ENCODE measurements around the gene ASB2.

Gene ASB2

GRCh38 chr14:93960108-93960475 lies 16.3 kb downstream of the ASB2 start:
- DNase-seq, result no peak

- no peak for DNase-seq
Measured at GRCh38 chr14:93959239-93960107, 16.9 kb downstream of the ASB2 start.

DNA sequence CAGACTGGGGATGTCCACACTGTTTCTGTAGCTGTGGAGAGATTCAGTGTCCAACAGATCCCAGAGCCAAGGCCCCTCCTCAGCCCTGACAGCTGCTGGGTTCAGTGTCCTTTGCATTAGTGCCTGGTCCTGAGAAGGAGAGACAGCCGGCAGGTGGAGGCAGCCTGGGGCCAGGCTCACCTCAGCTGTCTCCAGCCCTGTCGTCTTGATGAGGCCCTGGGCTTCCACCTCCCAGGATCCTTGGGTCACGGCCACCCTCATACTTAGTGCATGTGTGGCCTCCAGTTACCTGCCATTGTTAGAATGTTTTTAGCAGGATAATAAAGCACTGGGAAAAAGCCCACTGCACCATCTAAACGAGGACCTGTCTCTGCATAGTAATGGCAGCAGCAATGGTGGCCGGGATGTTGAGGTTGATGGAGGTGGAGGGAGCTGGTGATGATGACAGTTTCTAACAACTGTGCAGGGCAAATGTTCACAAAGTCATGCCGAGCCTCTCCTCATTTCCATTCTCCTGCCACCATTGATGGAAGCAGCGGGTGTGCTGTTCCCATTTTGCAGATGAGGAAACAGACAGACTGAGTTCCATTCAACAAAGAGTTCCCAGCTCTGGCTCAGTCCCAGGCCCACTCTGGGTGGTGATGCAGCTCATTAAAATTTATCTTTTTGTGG lies 17.7 kb downstream of the ASB2 start:
- DNase-seq, result no peak

DNA sequence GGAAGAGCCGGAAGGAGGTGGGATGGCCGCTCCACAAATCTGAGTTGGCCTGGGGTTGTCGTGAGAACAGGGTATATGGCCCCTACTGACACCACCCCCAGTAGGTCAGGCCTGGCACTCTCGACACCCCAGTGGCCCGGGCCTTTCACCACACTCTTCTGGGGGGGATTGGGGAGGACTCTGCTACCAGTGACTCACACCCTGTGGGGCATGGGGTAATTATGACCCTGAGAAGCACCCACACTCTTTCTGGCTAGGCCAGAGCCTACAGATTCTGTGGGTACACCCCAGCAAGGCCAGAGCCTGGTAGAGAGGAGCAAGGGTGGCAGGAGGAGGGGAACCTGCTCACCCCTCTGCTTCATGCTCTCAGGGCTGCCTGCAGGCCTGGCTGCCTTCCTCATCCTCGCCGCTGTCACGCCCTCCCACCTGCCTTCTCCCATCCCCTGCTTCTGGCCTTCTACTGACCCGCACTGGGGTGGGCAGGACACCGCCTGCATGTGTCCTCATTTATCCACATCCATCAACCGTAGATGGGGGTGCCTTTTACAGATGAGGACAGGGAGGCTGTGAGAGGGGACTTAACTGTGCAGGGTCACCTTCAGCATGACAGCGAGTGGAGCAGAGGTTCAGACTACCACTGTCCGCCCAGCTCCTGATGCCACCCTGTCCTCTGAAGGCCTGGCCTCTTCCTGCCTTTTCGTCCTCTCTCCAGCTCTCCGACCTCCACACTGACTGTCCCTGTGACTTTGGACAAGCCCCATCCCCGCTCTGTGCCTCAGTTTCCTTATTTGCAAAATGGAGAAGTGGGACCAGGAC lies 18.4 kb downstream of the ASB2 start:
- DNase-seq, result no peak

DNA sequence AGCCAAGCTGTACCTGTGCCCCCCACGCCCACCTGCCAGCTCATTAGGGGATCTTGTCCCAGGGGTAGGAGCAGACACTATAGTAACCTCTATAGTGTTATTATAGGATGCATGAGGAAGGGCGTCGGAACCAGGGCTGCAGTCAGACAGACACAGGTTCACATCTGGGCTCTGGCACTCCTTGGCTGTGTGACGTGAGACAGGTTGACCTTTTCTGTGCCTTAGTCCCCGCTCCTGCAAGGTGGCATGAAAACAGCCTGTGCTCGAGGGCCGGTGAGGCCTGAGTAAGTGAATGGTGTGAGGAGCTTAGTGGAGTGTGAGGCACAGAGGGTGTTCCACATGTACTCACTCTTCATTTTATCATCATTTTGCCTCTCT lies 19.0 kb downstream of the ASB2 start:
- DNase-seq, result no peak

DNA sequence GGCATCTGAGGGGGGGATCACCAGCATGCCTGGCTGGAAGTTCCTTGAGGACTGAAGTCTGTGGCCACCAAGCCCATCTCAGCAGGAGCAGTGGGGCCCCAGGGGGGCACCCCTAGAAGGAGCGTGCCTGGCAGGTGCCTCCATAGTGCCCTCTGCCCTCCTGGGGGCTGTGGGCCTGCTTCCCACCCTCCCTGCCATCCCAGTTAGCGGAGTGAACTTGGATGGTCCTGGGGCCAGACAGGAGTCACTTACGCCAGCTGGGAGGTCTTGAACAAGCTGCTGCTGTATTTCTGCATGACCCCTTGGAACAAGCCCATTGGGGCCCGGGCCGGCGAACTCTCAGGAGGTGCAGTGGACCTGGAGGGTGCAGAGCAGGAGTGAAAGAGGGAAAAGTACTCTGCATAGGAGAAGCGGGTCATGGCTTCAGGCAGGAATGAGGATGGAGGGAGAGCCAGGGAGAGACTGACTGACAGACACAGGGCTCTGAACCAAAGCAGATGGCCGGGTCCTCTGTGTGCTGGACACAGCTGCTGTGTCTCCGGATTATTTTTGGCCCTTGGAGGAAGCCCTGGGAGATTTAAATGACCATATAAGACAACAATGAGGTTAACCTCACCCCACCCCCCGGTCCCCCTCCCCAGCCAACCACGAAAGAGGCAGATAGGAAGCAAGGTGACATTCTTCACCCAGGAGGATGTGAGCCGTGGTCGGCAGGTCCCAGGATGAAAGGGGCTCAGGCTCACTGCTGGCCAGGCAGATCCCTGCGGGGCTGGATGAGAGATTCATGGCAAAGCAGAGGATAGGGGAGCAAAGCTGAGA lies 19.6 kb downstream of the ASB2 start:
- DNase-seq, result no peak

DNA sequence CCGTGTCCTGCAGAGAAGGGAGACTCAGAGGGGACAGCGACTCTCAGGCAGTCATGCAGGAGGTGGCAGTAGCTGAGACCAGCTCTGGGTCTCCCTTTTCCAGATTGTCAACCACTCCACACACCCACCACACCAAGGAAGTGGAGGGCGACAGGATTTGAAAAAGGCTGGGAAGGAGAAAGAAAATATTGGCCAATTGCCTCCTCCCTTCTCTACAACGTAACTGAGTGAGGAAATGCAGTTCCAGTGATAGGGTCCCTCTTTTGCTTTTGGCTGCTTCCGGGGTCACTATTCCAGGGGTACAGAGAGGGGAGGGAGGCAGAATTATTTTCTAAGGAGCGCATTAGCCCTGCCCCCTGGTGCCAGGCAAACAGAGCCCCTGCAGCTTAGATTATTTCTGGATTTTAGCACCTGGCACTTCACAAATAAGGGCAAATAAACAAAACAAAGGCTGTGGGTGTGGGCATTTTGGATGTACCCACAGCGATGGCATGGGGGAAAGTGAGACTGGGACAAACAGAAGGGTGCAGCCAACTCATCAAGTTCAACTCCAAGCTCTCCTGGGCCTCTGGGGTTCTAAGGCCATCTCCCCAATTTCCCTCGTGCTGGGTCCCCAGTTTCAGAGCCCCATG lies 20.4 kb downstream of the ASB2 start:
- DNase-seq, result no peak

DNA sequence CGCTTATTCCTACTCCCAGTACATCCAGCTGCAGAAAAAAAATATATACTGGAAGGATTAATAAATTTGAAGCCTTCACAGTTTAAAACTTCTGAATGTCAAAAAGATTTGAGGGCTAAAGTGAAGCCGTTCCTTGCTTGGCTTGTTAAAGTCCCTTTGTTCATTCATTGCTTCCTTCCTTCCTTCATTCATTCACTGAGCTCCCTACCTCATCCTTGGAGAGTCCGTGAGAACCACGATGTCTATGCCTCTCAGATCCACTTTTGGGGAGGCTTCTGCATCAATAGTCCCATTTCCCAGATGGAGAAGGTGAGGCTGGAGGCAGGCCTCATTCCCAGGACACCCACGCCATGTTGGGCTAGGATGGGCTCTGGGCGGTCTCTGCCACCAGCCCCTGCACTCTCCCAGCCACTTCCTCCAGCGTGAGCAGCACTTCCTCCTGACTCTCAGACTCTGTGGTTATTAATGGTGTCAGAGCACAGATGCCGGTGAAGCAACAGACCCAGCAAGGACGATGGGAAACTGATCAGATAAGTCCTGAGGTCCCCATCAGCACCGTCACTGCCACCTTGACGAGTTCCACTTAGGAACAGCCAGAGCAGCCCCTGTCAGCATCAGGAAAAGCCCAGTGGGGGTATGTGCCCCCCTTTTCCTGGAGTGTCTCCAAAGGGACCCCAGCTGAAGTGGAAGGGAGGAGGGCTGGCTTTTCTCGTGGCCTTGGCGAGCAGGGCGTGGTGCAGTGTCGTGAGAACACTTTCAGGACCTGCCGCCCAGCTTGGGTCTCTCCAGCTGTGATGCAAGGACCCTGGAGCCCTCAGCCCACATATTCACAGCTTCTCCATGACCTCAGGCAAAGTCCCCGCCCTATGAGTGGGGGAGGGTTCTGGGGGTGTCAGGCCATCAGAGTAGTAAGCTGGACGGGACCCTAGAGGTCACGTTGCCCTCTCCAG lies 21.2 kb downstream of the ASB2 start:
- DNase-seq, result no peak

- no peak for DNase-seq
Measured at GRCh38 chr14:93954516-93954830, 21.9 kb downstream of the ASB2 start.

DNA sequence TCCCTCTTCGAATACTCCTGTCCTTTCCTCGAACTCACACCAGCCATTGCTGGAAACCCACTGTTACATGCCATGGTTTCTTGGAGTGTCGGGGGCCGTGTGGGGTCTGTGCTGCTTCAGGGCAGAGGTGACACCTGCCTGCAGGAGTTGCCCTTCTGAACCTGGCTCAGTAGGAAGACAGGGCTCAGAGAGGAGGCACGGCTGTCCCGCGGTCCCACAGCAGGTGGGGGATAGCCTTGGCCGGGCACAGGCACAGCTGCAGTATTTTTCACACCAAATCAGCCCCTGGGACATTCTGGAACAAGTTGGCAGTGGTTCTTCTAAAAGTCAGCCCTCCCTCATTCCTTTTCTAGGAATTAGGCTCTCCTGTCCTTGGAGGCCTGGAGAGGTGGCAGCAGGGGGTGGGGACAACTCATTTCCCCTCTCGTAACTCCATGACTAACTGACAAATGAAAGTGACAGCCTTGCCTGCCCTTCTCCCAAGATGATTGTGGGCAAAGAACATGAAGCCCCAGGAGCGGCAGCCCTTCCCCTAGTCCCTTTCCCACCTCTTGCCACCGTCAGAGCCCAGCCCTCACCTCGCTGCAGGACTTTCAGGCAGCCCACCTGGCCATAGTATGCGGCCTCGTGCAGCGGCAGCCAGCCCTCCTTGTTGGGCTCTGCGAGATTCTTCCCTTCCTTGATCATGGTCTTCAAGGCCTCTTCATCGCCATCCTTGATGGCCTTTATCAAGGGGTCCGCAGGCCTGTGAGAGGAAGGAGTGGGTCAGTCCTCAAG lies 22.4 kb downstream of the ASB2 start:
- DNase-seq, result no peak

GRCh38 chr14:93953263-93953662 lies 23.1 kb downstream of the ASB2 start:
- no peak for DNase-seq

DNA sequence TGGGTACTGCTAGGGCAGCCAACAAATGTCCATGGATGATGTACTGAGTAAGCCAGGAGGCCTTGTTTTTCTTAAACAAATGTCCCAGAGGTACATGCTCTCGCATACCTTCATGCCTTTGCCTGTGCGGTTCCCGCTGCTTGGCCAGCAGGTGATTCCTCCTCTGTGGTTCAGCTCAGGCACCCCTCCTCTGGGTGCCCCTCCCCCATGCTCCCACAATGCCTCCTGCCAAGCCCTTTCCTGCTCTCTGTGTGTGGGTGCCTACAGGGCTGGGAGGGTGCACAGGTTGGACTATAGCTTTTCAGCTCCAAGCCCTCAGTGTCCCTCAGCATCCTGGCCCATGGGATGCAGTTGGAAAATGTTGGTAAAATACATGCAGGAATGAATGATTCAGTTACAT lies 23.5 kb downstream of the ASB2 start:
- DNase-seq, result no peak

DNA sequence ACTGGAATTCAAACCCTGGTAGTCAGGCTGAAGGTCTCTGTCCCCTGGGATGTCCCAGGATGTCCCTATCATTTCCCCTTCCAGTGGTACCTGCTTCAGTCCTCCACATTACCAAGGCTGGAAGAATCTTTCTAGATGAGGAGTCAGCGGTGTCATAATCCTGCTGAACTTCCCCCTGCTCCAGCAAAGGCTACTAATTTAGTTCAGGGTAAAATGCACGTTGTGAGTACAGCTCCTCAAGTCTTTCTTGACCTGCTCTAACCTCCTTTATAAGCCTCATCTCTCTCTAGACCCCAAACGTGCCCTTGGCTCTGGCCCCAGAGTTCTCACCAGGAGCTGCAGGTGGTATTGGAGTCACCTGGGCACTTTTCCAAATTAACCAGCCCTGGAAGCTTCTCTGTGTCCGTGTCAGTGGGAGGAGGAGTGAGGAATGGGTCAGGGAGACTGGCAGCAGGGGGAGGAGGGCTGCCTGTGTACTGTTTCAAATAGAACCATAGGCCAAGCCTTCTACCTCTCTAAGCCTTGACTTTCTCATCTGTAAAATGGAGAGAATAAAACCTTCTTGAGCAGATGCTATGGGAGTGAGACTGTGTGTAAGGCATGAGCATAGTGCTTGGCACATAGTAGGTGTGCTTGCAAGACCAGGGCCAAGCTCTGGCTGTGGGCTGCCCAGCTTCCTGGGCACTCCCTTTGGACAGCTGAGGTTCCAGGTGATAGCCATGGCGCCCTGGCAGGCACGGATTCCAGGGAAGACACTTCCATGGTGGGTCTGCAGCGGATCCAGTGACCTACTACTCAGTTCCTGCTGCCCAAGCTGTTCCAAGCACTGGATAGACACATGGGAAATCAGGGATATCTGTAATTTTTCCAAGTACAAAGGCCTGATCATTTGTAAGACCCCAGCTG lies 24.5 kb downstream of the ASB2 start:
- DNase-seq, result peak; percentile 17

- no peak for DNase-seq
Measured at GRCh38 chr14:93950948-93951634, 25.3 kb downstream of the ASB2 start.

- DNase-seq, result no peak
Measured at GRCh38 chr14:93949511-93950075, 26.8 kb downstream of the ASB2 start.

DNA sequence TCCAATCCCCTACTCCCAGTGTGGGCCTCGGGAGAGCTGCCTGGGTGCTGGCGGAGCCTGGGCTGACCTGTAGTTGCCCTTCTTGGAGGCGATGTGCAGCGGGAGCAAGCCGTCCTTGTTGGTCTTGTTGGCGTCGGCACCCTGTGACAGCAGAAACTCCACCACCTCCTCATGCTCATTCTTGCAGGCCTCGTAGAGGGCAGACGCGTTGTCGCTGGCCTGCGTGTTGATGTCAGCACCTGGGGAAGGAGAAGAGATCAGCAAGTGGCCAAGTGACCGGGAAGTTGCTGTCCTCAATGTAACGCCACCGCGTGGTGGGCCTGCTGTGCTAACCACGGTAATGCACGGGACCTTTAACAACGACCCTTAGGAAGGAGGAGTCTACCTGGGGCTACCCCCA lies 29.1 kb downstream of the ASB2 start:
- DNase-seq, result no peak

DNA sequence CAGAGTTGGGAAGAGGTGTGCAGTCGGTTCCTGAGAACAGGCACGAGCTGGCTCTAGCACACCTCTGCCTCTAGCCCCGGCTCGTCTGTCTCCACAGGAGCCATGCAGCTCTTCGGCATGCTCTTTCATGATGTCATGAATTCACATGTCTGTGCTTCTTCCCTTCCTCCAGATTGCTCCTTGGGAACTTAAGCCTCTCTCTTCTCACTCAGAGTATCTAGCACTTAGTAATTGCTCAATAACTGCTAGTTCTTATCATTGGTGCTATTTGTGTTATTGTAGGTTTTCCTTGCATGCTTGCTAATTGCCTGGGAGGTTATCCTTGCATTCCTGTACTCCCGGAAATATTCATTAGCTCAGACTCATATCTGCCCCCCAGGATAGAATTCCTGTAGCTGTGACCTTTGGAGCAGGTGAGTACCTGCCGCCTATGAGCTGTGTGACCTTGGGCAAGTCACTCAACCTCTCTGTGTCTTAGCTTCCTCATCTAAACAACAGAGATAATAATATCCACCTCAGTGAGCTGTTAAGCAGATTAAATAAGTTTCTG lies 29.8 kb downstream of the ASB2 start:
- DNase-seq, result no peak

GRCh38 chr14:93946104-93946503 lies 30.3 kb downstream of the ASB2 start:
- no peak for DNase-seq
